Peyer's patch (tissue), 4 donors: ENCODE results near the gene SYNRG. TPM values are rescaled to one million over a fixed set of nuclear protein-coding genes. Genes with fewer than 3 reads are reported as not detected.

ENCODE experiments used
- DNase-seq, 3 donors: peaks; one replicate each; pipeline ENCODE4 v3.0.0-alpha.2; 2017 to 2019
- H3K27ac ChIP-seq, 4 donors: fragments of 200-600 bp; sonication (generic); one replicate each; pipeline ENCODE4 v1.5.1; 2016 to 2019
- H3K27me3 ChIP-seq, 2 donors: fragments of 200-600 bp; sonication (generic); one replicate each; pipeline ENCODE4 v1.5.1; 2019
- H3K36me3 ChIP-seq, 3 donors: fragments of 200-600 bp; sonication (generic); one replicate each; pipeline ENCODE4 v1.5.1; 2016 to 2019
- H3K4me1 ChIP-seq, 4 donors: fragments of 200-600 bp; sonication (generic); one replicate each; pipeline ENCODE4 v1.5.1; 2016 to 2019
- H3K4me3 ChIP-seq, 4 donors: fragments of 200-600 bp; sonication (generic); 1 replicate in 3 of 4; 2 replicates in 1 of 4; pipeline ENCODE4 v1.5.1; 2016 to 2019; ENCODE audit warnings: mild to moderate bottlenecking in 1 of 4
- H3K9me3 ChIP-seq, 4 donors: fragments of 200-600 bp; sonication (generic); one replicate each; pipeline ENCODE4 v1.5.1; 2016 to 2019; ENCODE audit warnings: mild to moderate bottlenecking in 1 of 4
- CTCF ChIP-seq, 6 experiments: fragments of 450-650 bp in 4 of 6; fragments of 200-600 bp in 2 of 6; sonication (generic) in 1 of 6; IDR thresholded peaks; one replicate each; pipeline ENCODE4 v1.5.1; 2017 to 2019; ENCODE audit warnings: antibody characterized with exemption in 6 of 6, mild to moderate bottlenecking in 3 of 6, moderate library complexity in 1 of 6
- POLR2A ChIP-seq, 2 donors: fragments of 450-650 bp; IDR thresholded peaks; one replicate each; pipeline ENCODE4 v1.5.1; 2017; ENCODE audit warnings: antibody characterized with exemption in 2 of 2, mild to moderate bottlenecking in 2 of 2, moderate library complexity in 2 of 2
- total RNA-seq, 4 donors: library from RNA; depleted of rRNA; stranded (reverse); fragments of >200 nt; gene quantifications; one replicate each; pipeline ENCODE4 v1.1.0, GENCODE V29; 2016

Gene SYNRG
- total RNA-seq, 4 donors from 2014 or later: 42.5 to 102 (median 49.5) TPM

- Histone ChIP-seq H3K36me3 (no peaks in the 10 kb centered on the region), H3K27me3 (no peaks in the 10 kb centered on the region), H3K4me3 (no peak overlapping the region), H3K27ac (no peak overlapping the region), H3K4me1 (peaks cover 0 to 4% (median 0%) of the 10 kb centered on the region in 4 donors), H3K9me3 (no peaks in the 10 kb centered on the region)
- TF ChIP-seq CTCF (IDR thresholded peaks at IDR 0.05): no peak
- no peak for TF ChIP-seq POLR2A (IDR thresholded peaks at IDR 0.05)
- DNase-seq: no peak
Observed at GRCh38 chr17:37494971-37495370, 114.2 kb downstream of the SYNRG start.

- Histone ChIP-seq H3K4me1 (peaks cover 0 to 4% (median 0%) of the 10 kb centered on the region in 4 donors), H3K27ac (no peak overlapping the region), H3K27me3 (no peaks in the 10 kb centered on the region), H3K9me3 (no peaks in the 10 kb centered on the region), H3K36me3 (no peaks in the 10 kb centered on the region), H3K4me3 (no peak overlapping the region)
- no peak for TF ChIP-seq POLR2A (IDR thresholded peaks at IDR 0.05)
- no peak for TF ChIP-seq CTCF (IDR thresholded peaks at IDR 0.05)
- no peak for DNase-seq
Observed at GRCh38 chr17:37494401-37494831, 114.8 kb downstream of the SYNRG start.

- Histone ChIP-seq H3K4me1 (peaks cover 0 to 10% (median 0%) of the 10 kb centered on the region in 4 donors), H3K27ac (no peak overlapping the region), H3K27me3 (no peaks in the 10 kb centered on the region), H3K36me3 (no peaks in the 10 kb centered on the region), H3K9me3 (no peaks in the 10 kb centered on the region), H3K4me3 (no peak overlapping the region)
- no peak for DNase-seq
- TF ChIP-seq POLR2A (IDR thresholded peaks at IDR 0.05): no peak
- no peak for TF ChIP-seq CTCF (IDR thresholded peaks at IDR 0.05)
Observed at GRCh38 chr17:37493249-37494027, 115.8 kb downstream of the SYNRG start.

- no peak for DNase-seq
- Histone ChIP-seq H3K36me3 (no peaks in the 10 kb centered on the region), H3K9me3 (no peaks in the 10 kb centered on the region), H3K4me1 (peaks cover 0 to 19% (median 0%) of the 10 kb centered on the region in 4 donors), H3K27ac (peak overlapping the region in 1 of 4 donors; percentile 90), H3K4me3 (no peak overlapping the region), H3K27me3 (no peaks in the 10 kb centered on the region)
- TF ChIP-seq CTCF (IDR thresholded peaks at IDR 0.05): no peak
- no peak for TF ChIP-seq POLR2A (IDR thresholded peaks at IDR 0.05)
Observed at GRCh38 chr17:37492167-37492566, 117.1 kb downstream of the SYNRG start.

GRCh38 chr17:37490638-37491614 is 118.3 kb downstream of the SYNRG start:
- peaks cover 0 to 19% (median 0%) of the 10 kb centered on the region in 4 donors for H3K4me1 ChIP-seq
- peak overlapping the region in 3 of 4 donors; percentile 82 to 90 (median 86) for H3K27ac ChIP-seq
- TF ChIP-seq POLR2A (IDR thresholded peaks at IDR 0.05): no peak
- no peak for TF ChIP-seq CTCF (IDR thresholded peaks at IDR 0.05)
- DNase-seq: no peak
- H3K27me3 ChIP-seq: no peaks in the 10 kb centered on the region
- peak overlapping the region; percentile 68 to 93 (median 70) for H3K4me3 ChIP-seq
- H3K36me3 ChIP-seq: no peaks in the 10 kb centered on the region
- H3K9me3 ChIP-seq: no peaks in the 10 kb centered on the region
